Endothelial cell (in vitro differentiated cells): Measurements from ENCODE around the gene RWDD1. TPM values are rescaled to one million over a fixed set of nuclear protein-coding genes. Genes with fewer than 3 reads are reported as not detected.
A peak's percentile ranks its signal among the peaks of the same experiment; 100 is the strongest.

Experiments used
- DNase-seq: peaks from one replicate; pipeline ENCODE4 v3.0.0; 2021; ENCODE audit warnings: low spot score
- H3K27ac Mint-ChIP-seq: one replicate; pipeline ENCODE4 v1.8.0; 2021; ENCODE audit warnings: mixed read lengths, inconsistent platforms; ENCODE audit not compliant: unreplicated experiment
- H3K27me3 Mint-ChIP-seq: one replicate; pipeline ENCODE4 v1.8.0; 2021; ENCODE audit warnings: mild to moderate bottlenecking, moderate library complexity, mixed read lengths, inconsistent platforms; ENCODE audit not compliant: unreplicated experiment
- H3K36me3 Mint-ChIP-seq: one replicate; pipeline ENCODE4 v1.8.0; 2021; ENCODE audit warnings: mild to moderate bottlenecking, low read depth, mixed read lengths, inconsistent platforms; ENCODE audit not compliant: unreplicated experiment
- H3K4me1 Mint-ChIP-seq: one replicate; pipeline ENCODE4 v1.8.0; 2021; ENCODE audit warnings: mild to moderate bottlenecking, mixed read lengths, inconsistent platforms; ENCODE audit not compliant: unreplicated experiment
- H3K4me3 Mint-ChIP-seq: one replicate; pipeline ENCODE4 v1.8.0; 2021; ENCODE audit warnings: mild to moderate bottlenecking, mixed read lengths, inconsistent platforms; ENCODE audit not compliant: unreplicated experiment
- H3K9me3 Mint-ChIP-seq: one replicate; pipeline ENCODE4 v1.8.0; 2021; ENCODE audit warnings: mixed read lengths, inconsistent platforms; ENCODE audit not compliant: unreplicated experiment
- CTCF ChIP-seq: fragments of 200-600 bp; sonication (generic); IDR thresholded peaks from one replicate; pipeline ENCODE4 v1.5.0; 2021; ENCODE audit warnings: antibody characterized with exemption; ENCODE audit not compliant: unreplicated experiment
- total RNA-seq: library from RNA; stranded (reverse); fragmentation: NEBNext Ultra II Directional; extraction: Animal tissue kit (Norgen Biotek cat#: 25700); gene quantifications from one replicate; pipeline ENCODE4 v1.2.1, GENCODE V29; 2021; ENCODE audit not compliant: unreplicated experiment

Gene RWDD1
- total RNA-seq, 1 donor from 2014 or later, result 38.0 TPM

GRCh38 chr6:116631379-116631990 lies 60.2 kb downstream of the RWDD1 start:
- no peak overlapping the region for H3K4me3 Mint-ChIP-seq
- no peaks in the 10 kb centered on the region for H3K27me3 Mint-ChIP-seq
- peaks cover 7% of the 10 kb centered on the region for H3K36me3 Mint-ChIP-seq
- TF ChIP-seq CTCF, result no peak
- peak; percentile 35 for DNase-seq
- no peaks in the 10 kb centered on the region for H3K9me3 Mint-ChIP-seq
- peak overlapping the region; percentile 77 for H3K27ac Mint-ChIP-seq
- peaks cover 24% of the 10 kb centered on the region for H3K4me1 Mint-ChIP-seq

- TF ChIP-seq CTCF, result no peak
- Mint-ChIP-seq H3K27me3 (no peaks in the 10 kb centered on the region), H3K4me3 (peak overlapping the region; percentile 5)
Measured at GRCh38 chr6:116633685-116634084, 62.4 kb downstream of the RWDD1 start.

More at GRCh38 chr6:116633685-116634084, 62.4 kb downstream of the RWDD1 start:
- Mint-ChIP-seq H3K4me1 (peaks cover 18% of the 10 kb centered on the region), H3K9me3 (no peaks in the 10 kb centered on the region), H3K27ac (no peak overlapping the region), H3K36me3 (peaks cover 9% of the 10 kb centered on the region)
- no peak for DNase-seq

Other genes starting within 250 kb of the RWDD1 start
- gene DSE, start 200.6 kb upstream of the RWDD1 start, total RNA-seq, result 26.5 TPM
- 1.3 TPM for gene CALHM6, start 110.1 kb upstream of the RWDD1 start, total RNA-seq
- 7.2 TPM for gene CALHM5, start 59.9 kb upstream of the RWDD1 start, total RNA-seq
- not detected for gene TRAPPC3L, start 25.8 kb upstream of the RWDD1 start, total RNA-seq
- not detected for gene CALHM4, start 17.8 kb upstream of the RWDD1 start, total RNA-seq
- gene RSPH4A, start 45.0 kb downstream of the RWDD1 start, total RNA-seq, result 1.3 TPM
- gene ZUP1, start 97.3 kb downstream of the RWDD1 start, total RNA-seq, result 21.2 TPM
- 11.4 TPM for gene KPNA5, start 109.7 kb downstream of the RWDD1 start, total RNA-seq
- 1.5 TPM for gene FAM162B, start 194.2 kb downstream of the RWDD1 start, total RNA-seq